Glomerular endothelial cell (primary cell): ENCODE results near the gene WNT4. TPM values are rescaled to one million over a fixed set of nuclear protein-coding genes. Genes with fewer than 3 reads are reported as not detected.

Source experiments
- DNase-seq: peaks from one replicate; pipeline ENCODE4 v3.0.0-alpha.2; 2011; ENCODE audit warnings: low read depth, low spot score; ENCODE audit errors: extremely low read depth
- total RNA-seq: library from RNA; depleted of rRNA; stranded (reverse); fragments of >200 nt; gene quantifications from 2 replicates; pipeline ENCODE4 v1.2.3, GENCODE V29; 2015

WNT4 gene
- total RNA-seq, 1 donor from 2014 or later, result 0.29 TPM

DNA sequence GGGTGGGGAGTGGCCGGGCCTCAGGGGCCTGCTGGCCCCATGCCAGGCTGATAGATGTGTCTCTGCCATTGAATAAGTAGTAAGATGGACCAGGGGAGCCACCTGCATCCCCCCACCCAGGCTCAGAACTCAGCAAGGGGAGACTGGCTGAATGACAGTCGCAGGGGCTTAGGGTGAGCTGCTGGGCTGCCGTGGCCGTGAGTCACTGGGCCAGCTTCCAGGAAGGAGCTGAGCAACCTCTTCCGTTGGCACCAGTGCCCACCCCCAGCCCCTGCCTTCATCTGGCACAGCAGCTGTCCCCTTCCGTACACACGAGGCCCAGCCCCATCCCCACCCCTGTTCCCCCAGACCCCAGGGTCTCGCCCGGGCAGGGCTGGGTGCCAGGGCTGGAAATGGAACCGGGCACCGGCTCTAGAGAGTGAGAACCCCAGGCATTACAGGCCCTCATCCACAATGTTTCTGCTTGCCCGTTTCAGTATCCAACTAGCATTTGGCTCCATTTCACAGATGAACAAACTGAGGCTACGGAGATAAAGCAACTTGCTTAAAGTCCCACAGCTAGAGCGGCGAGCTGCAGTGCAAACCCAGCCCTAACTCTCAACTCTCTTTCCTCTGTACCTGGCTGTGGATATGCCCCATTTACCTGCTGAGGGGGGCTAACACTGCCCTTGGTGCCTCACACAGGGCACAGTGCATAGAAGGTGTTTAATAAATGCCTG is 10.2 kb downstream of the WNT4 start:
- no peak for DNase-seq

DNA sequence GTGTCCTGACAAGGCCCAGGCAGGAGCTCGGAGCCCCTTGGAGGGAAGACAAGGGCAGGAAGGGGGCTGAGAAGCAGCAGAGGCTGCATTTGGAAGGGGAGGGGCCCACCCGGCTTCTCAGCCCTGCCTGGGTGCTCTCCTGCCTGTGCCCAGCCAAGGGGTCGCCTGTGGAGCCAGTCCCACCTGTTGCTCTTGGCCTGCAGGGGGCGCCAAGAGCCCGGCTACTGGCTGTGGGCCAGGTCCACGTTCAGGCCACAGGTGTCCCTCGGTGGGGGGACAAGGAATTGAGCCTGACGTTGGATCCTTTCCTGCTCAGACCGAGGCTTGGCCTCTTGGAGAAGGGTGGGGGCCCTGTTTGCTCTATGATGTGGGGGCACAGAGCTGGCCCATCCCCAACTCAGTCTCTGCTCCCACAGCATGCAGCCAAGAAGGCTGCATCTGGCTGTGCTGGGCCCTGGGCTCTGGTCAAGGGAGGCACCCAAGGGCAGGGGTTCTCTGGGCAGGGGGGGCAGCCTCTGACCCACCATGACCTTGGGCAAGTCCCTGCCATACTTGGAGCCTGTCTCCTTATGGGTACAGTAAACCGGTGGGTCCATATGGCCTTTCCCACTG is 10.9 kb downstream of the WNT4 start:
- no peak for DNase-seq

- no peak for DNase-seq
Observed at GRCh38 chr1:22131062-22131461, 11.8 kb downstream of the WNT4 start.

DNA sequence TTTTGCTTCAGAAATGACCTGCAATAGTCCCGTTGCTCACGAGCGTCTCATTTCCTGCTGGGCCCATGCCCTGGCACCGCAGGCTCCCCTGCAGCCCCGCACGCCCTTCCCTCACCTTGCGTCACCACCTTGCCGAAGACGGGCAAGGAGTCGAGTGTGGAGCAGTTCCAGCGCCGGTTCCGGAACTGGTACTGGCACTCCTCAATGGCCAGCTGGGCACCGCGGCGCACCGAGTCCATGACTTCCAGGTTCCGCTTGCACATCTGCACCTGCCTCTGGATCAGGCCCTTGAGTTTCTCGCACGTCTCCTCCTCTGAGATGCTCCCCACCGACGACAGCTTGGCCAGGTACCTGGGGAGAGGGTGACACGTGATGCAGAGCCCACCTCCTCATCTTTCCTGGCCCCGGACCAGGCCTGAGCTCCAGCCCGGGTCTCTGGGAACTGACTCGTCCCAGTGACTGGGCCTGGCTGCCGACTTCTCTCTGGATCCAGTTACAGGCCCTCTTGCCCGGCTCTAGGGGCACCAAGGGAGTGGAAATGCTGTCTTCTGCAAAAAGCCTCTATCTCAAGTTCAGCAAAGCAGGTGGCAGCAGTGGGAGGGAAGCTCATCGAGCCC is 13.3 kb downstream of the WNT4 start:
- DNase-seq, result no peak

GRCh38 chr1:22128392-22128791 is 14.5 kb downstream of the WNT4 start:
- DNase-seq, result no peak

- DNase-seq, result no peak
Observed at GRCh38 chr1:22127731-22128130, 15.2 kb downstream of the WNT4 start.

DNA sequence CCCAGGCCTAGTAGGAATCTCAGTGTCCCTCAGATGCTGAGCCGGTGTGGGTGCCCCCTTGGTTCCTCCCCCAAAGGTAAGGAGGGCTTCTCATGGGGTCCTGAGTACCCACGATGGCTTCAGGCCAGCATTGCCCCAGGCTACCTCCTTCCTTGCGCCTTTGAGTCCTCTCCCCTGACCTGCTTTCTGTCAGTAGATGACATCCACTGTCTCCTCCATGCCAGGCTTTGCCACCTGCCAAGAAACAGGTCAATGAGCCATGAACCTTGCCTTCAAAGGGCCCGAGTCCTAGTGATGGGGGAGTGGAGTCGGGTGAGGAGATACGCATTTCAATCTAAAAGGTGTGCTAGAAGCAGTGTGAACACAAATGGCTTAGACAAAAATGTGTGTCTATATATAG is 15.6 kb downstream of the WNT4 start:
- no peak for DNase-seq

DNA sequence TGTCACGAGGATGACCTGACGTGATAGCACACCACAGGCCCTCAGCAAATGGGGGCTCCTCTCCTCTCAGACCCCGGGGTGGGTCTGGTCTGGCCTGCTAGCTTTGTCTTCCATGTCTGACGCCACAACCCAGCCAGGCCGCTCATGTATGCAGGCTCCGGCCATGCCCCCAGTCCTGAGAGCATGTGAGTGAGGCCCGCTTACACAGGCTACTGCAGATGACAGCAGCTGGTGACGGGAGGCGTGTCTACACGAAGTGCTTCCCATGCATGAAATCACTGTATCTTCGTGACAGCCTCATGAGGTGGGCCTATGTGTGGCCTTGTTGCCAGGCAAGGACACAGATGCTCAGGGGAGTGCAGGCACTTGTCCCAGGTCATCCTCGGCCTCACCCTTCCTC is 16.4 kb downstream of the WNT4 start:
- DNase-seq, result no peak

DNA sequence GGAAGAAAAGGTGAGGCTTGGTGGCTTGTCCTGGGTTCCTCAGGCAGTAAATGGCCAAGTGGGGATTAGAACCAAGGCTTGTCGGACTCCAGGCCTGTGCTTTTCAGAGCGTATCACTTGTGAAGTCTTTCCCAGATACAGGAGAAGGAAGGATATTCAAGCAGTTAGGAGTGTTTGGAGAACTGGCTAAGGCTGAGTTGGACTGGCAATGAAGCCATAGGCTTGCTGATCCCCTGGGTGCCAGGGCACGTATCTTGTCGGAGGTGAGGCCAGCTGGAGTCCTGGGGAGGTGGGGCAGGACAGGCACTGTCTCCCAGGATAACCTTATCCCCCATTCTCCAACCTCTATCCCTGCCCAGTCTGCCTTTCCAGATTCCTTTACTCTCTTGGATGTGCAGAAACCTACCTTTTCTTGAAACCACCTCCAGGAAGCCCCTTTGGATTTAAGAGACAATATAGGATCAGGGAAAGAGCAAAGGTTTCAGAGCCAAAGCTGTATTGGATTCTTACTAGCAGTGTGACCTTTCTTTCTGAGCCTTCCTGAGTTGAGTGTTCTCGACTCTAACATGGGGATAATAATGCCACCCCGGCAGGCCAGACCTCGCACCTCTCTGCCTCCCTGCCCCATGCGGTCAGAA is 18.2 kb downstream of the WNT4 start:
- no peak for DNase-seq

DNA sequence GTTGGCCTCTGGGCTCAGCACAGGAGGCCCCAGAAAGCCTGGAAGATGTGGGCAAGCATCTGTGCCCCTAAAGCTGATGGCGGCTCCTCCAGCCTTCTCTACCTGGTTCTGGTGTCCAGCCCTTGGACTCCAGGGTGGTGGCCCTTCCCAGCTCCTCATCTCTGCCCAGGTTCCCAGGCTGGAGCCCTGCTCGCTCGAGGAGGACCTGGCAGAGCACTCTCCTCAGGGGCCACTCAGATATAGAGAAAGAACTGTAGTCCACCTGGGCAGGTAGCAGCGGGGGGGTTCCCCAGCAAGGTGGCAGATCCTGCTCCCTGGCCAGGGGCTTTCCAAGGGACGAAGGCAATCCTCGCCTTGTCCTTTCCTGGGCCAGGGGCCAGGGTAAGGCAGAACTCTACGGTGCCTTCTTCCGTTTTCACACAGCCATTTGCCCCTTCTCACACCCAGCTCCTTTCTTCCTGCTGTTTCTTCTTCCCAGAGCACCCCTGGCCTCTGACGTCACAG is 18.9 kb downstream of the WNT4 start:
- no peak for DNase-seq

DNA sequence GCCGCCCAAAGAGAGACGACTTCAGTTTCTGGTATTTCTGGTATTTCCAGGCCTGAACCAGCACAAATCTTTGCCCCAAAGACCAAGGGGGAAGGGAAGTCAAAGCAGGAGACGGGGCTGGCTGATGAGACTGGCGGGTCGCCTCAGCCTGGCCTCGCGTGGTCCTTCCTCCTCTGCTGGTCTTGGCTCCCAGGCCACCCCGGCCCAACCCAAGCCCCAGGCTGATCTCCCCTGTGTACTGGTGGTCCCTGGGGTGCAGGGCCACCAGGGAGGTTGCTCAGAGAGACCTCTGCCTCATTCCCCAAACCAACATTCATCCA is 19.9 kb downstream of the WNT4 start:
- DNase-seq, result no peak

DNA sequence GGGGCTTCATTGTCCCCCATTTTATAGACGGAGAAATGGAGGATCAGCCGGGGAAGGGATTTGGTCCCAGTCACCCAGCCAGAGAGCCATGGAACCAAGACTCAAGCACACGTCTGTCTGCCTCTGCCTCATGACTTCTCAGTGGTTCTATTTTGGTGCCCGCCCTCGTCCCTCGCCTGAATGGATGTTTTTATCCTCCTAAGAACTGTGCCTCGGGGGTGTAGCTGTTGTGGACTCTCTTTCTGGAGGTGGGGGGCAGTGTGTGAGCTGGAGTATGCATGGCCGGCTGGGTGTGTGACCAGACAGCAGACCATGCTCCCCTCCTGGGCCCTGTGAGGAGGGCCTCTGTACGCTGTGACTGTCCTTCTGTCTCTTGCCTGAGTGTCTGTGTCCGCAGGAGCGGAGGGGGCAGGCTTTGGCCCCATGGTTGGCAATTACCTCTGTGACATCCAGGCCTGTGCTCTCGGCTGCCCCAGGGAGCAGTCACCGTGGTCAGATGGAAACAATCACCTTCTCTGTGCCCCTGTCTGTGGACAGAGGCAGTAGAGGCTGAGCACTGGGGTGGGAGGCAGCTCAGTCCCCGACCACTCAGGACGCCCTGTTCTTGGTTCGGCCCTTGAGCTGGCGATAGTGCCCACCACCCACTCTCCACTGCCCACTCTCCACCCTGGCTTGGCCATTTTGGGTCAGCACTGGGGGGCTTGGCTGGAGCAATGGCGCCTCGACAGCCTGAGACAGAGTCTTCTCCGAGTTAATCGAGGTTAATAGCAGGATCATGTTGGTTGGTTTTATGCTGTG is 20.4 kb downstream of the WNT4 start:
- no peak for DNase-seq

DNA sequence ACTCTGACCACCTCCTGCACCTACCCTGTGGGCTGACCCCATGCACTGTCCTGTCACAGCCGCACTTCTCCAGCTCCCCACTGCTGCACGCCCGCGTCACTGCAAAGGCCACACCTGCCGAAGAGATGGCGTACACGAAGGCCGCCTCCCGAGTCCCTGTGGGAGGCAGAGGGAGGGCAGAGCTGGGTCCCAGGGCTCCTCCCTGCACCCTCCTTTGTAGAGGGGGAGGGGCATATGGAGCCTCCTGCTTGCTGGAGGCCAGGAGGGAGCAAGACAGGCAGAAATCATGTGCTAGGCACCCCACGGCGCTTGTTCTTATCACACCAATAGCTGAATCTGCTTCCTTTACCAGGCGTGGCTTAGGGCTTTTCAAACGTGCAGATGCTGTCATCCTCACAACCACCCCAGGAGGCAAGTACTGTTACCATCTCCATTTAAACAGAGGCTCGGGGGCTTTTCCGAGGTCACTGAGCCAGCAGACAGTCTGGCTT is 21.4 kb downstream of the WNT4 start:
- DNase-seq, result no peak

GRCh38 chr1:22120469-22120790 is 22.5 kb downstream of the WNT4 start:
- DNase-seq, result no peak

DNA sequence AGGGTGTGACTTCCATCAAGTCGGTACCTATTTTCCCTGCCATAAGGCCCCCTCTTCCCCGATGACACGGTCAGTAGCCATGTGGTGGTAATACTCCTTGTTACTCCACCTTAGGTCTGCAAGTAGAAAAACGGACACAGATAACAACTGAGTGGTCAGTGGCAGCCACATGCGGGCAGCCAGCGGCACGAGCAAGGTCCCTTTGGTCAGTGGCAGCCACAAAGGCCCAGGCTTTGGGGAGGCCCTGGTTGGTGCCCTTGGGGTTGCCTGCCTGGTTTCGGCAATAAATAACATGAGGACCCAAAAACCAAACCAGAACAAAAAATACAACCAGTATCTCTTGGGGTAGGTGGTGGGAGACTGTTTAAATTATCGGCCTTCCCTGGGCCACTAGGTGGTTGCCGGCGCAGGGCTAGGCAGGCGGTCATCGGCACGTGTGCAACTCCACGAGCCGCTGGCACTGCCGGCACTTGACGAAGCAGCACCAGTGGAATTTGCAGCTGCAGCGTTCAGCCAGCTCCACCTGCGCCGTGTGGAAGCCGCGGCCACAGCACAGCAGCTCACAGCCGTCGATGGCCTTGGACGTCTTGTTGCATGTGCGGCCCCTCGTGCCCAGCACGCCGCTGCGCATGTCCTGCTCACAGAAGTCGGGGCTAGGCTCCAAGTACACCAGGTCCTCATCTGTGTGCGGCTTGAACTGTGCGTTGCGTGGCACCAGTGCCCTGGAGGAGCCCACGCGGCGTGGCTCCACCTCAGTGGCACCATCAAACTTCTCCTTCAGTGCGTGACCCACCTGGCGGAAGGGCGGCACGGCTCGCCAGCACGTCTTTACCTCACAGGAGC is 23.1 kb downstream of the WNT4 start:
- no peak for DNase-seq

GRCh38 chr1:22118291-22118992 is 24.5 kb downstream of the WNT4 start:
- DNase-seq, result no peak

DNA sequence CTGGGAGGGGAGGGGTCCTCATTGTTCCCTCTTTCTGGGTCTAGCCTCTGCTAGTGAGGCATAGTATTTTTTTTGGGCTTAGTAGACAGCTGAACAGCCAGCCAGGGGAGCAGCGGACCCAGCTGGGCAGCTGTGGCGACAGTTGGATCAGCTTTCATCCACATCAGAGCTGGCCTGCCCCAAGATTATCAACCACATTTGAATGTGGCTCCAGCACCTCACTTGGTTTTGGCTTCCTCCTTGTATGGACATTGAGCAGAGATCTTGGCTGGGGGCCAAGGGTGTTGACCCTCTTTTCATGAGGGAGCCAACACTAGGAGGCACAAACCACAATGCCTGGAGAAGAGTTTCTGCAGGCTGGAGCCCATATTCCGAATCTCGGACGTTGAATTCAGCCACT is 25.0 kb downstream of the WNT4 start:
- no peak for DNase-seq

- DNase-seq, result no peak
Observed at GRCh38 chr1:22117238-22117637, 25.7 kb downstream of the WNT4 start.

- no peak for DNase-seq
Observed at GRCh38 chr1:22115286-22115685, 27.6 kb downstream of the WNT4 start.
